HepG2 (cell line): ENCODE results near the gene MAD2L2. TPM values are rescaled to one million over a fixed set of nuclear protein-coding genes. Genes with fewer than 3 reads are reported as not detected.

Experiments
- ATAC-seq: fragments of 200-7000 bp; cut with Tn5 transposase; 3 replicates; pipeline ENCODE4 v1.9.1; 2020; ENCODE audit warnings: mild to moderate bottlenecking, moderate library complexity
- BruUV-seq: library from RNA; stranded (reverse); fragments of 400-500 nt; replicated peaks from 2 replicates; lab custom pipeline; 2021; lab: Mats Ljungman, UMichigan
- CTCF ChIA-PET: fragments of 300-600 bp; formaldehyde crosslinking; extraction: SDS; loops from one replicate; lab custom pipeline; 2021; ENCODE audit warnings: low total read pairs, inconsistent platforms, low intra/inter-chr PET ratio; lab: Yijun Ruan, JAX
- POLR2A ChIA-PET: fragments of 350-600 bp; sonication (Branson Sonifier 250); formaldehyde crosslinking; loops from one replicate; lab custom pipeline; 2020; ENCODE audit warnings: antibody characterized with exemption, inconsistent platforms; lab: Yijun Ruan, JAX
- DNase-seq: peaks from one replicate; pipeline ENCODE4 v3.0.0-alpha.2; 2015; ENCODE audit warnings: low spot score
- FAIRE-seq: peaks from 3 replicates; lab custom pipeline; 2011; peaks lifted over from hg19 to GRCh38; lab: Jason Lieb, UNC
- H2AFZ ChIP-seq: one replicate; pipeline ENCODE4 v1.6.1; 2011; ENCODE audit warnings: low read length, inconsistent platforms
- H3K27ac ChIP-seq: fragments of 300-600 bp; 3 replicates; pipeline ENCODE4 v1.8.0; 2011; ENCODE audit warnings: mixed run types, mild to moderate bottlenecking, mixed read lengths, low read length, inconsistent platforms; ENCODE audit not compliant: insufficient read depth; ENCODE audit errors: extremely low read length
- H3K27me3 ChIP-seq, 2 experiments: fragments of 200-600 bp in 1 of 2; 2 replicates in 1 of 2; 3 replicates in 1 of 2; pipeline versions ENCODE4 v1.6.0 to v1.8.0; 2011; ENCODE audit warnings: low read length in 2 of 2, mild to moderate bottlenecking in 2 of 2, moderate library complexity in 2 of 2, inconsistent platforms in 1 of 2; ENCODE audit not compliant: insufficient read depth in 2 of 2, control insufficient read depth in 1 of 2
- H3K36me3 ChIP-seq, 2 experiments: fragments of 200-600 bp in 1 of 2; replicated peaks in 1 of 2; 2 replicates in 1 of 2; 3 replicates in 1 of 2; pipeline versions ENCODE4 v1.5.1 to v1.8.0; 2011; ENCODE audit warnings: low read length in 2 of 2, inconsistent platforms in 1 of 2; ENCODE audit not compliant: insufficient read depth in 2 of 2, control insufficient read depth in 1 of 2
- H3K4me1 ChIP-seq: 2 replicates; pipeline ENCODE4 v1.5.1; 2012; ENCODE audit warnings: low read length, inconsistent platforms; ENCODE audit not compliant: insufficient read depth
- H3K4me2 ChIP-seq: 2 replicates; pipeline ENCODE4 v1.6.0; 2011; ENCODE audit warnings: low read depth, low read length, inconsistent platforms
- H3K4me3 ChIP-seq, 3 experiments: fragments of 200-600 bp in 1 of 3; sonication (generic), shearing (Covaris generic) in 1 of 3; replicated peaks in 1 of 3; 2 replicates each; pipeline ENCODE4 v1.5.1; 2011 to 2016; ENCODE audit warnings: low read length in 3 of 3, inconsistent platforms in 2 of 3, low read depth in 2 of 3, mild to moderate bottlenecking in 2 of 3, control low read depth in 1 of 3, mixed read lengths in 1 of 3; ENCODE audit not compliant: insufficient read depth in 1 of 3
- H3K79me2 ChIP-seq: one replicate; pipeline ENCODE4 v1.6.1; 2011; ENCODE audit warnings: low read length, inconsistent platforms; ENCODE audit not compliant: insufficient read depth
- H3K9ac ChIP-seq: 2 replicates; pipeline ENCODE4 v1.6.0; 2011; ENCODE audit warnings: mild to moderate bottlenecking, low read depth, low read length, inconsistent platforms; ENCODE audit not compliant: insufficient read depth
- H3K9me3 ChIP-seq: 2 replicates; pipeline ENCODE4 v1.5.1; 2012; ENCODE audit warnings: mild to moderate bottlenecking, low read length
- H4K20me1 ChIP-seq: 2 replicates; pipeline ENCODE4 v1.6.0; 2011; ENCODE audit warnings: inconsistent platforms, mild to moderate bottlenecking, low read length, moderate library complexity; ENCODE audit not compliant: insufficient read depth
- ATAD3A ChIP-seq: sonication (generic); formaldehyde crosslinking; IDR thresholded peaks from 2 replicates; pipeline ENCODE4 v1.4.0; 2020; ENCODE audit warnings: missing genetic modification reagents
- GLI4 ChIP-seq: sonication (generic); formaldehyde crosslinking; IDR thresholded peaks from 2 replicates; pipeline ENCODE4 v1.5.1; 2020; ENCODE audit warnings: missing genetic modification reagents, mild to moderate bottlenecking, moderate library complexity, borderline replicate concordance
- HMGXB3 ChIP-seq: sonication (generic); formaldehyde crosslinking; IDR thresholded peaks from 2 replicates; pipeline ENCODE4 v1.4.0; 2020; ENCODE audit warnings: missing genetic modification reagents, borderline replicate concordance
- NR1H2 ChIP-seq: sonication (generic); formaldehyde crosslinking; IDR thresholded peaks from 2 replicates; pipeline ENCODE4 v1.8.1; 2022; ENCODE audit warnings: low read depth, missing genetic modification reagents, borderline replicate concordance
- POLR2G ChIP-seq: fragments of 200-400 bp; formaldehyde crosslinking; IDR thresholded peaks from 2 replicates; pipeline ENCODE4 v1.6.1; 2018; ENCODE audit warnings: mild to moderate bottlenecking, low read depth, low read length, moderate library complexity
- TEAD2 ChIP-seq: sonication (generic); formaldehyde crosslinking; IDR thresholded peaks from 2 replicates; pipeline ENCODE4 v1.9.0; 2021; ENCODE audit warnings: missing genetic modification reagents
- ZNF253 ChIP-seq: sonication (generic); formaldehyde crosslinking; IDR thresholded peaks from 2 replicates; pipeline ENCODE4 v1.8.0; 2022; ENCODE audit warnings: mild to moderate bottlenecking, missing genetic modification reagents, borderline replicate concordance
- ZNF503 ChIP-seq: sonication (generic); formaldehyde crosslinking; IDR thresholded peaks from 2 replicates; pipeline ENCODE4 v1.4.0; 2020; ENCODE audit warnings: missing genetic modification reagents
- ZNF558 ChIP-seq: sonication (generic); formaldehyde crosslinking; IDR thresholded peaks from 2 replicates; pipeline ENCODE4 v1.9.0; 2022; ENCODE audit warnings: mild to moderate bottlenecking, missing genetic modification reagents, borderline replicate concordance
- ZNF564 ChIP-seq: sonication (generic); formaldehyde crosslinking; IDR thresholded peaks from 2 replicates; pipeline ENCODE4 v1.8.1; 2023; ENCODE audit warnings: mild to moderate bottlenecking, missing genetic modification reagents
- ZSCAN29 ChIP-seq: sonication (generic); formaldehyde crosslinking; conservative IDR thresholded peaks from 2 replicates; pipeline ENCODE4 v1.4.0; 2020; ENCODE audit warnings: mild to moderate bottlenecking, missing genetic modification reagents
- WGBS: methylation state at CpG from one replicate; pipeline ENCODE4 v1.1.6; 2017; ENCODE audit warnings: low lambda C conversion rate; 5-methylcytosine and 5-hydroxymethylcytosine counted together
- in situ Hi-C: cut with HindIII; loops from 2 replicates; pipeline ENCODE4 v1.10.0; 2017; ENCODE audit warnings: low pct_unique_long_range_greater_than_20kb; ENCODE audit not compliant: extremely low pct_ligation_motif_present
- intact Hi-C: fragments of 100-400 bp; cut with micrococcal nuclease; formaldehyde crosslinking; loops from one replicate; pipeline ENCODE4 v1.10.0; 2022; ENCODE audit not compliant: unreplicated experiment
- polyA plus RNA-seq, 8 experiments: library from polyadenylated mRNA; depleted of rRNA in 3 of 8; stranded (reverse) in 7 of 8; unstranded in 1 of 8; fragments of >200 nt; fragmentation: Illumina TruSeq in 4 of 8; extraction: Trizol in 4 of 8; gene quantifications; 2 replicates each; pipeline versions ENCODE4 v1.2.1 to v1.2.3, GENCODE V29; 2011 to 2016; ENCODE audit warnings: low read depth in 4 of 8, missing spikeins in 1 of 8, mixed read lengths in 1 of 8; ENCODE audit not compliant: insufficient read depth in 1 of 8
- total RNA-seq, 5 experiments: library from RNA; depleted of rRNA; stranded (reverse); fragments of >200 nt; fragmentation: Illumina TruSeq; extraction: Trizol; gene quantifications; 2 replicates each; pipeline ENCODE4 v1.2.3, GENCODE V29; 2016; ENCODE audit warnings: low read depth in 1 of 5

MAD2L2 gene
- total and polyA plus RNA-seq, 2 of the 13 experiments (the other 11 are each of a cell fraction or from before 2014, with no cell fraction given), result 51.8 to 53.8 TPM

GRCh38 chr1:11695861-11696260, 14.9 kb upstream of the MAD2L2 start:
- 36% methylated on average over 3 of the region's 6 CpGs for WGBS
- DNase-seq (no peak), FAIRE-seq (no peak), ATAC-seq (no peak)
- Histone ChIP-seq H3K9ac (no peak overlapping the region), H3K79me2 (no peaks in the 10 kb centered on the region), H4K20me1 (no peaks in the 10 kb centered on the region), H3K4me3 (no peak overlapping the region), H3K36me3 (no peaks in the 10 kb centered on the region), H3K4me1 (peaks cover 1% of the 10 kb centered on the region; the same call in 1 of the 2 replicates), H3K27ac (no peak overlapping the region), H3K9me3 (no peaks in the 10 kb centered on the region), H3K27me3 (peaks cover 10 to 60% of the 10 kb centered on the region in 2 experiments), H2AFZ (no peak overlapping the region), H3K4me2 (no peak overlapping the region)
- POLR2A ChIA-PET, result no interaction called here
- BruUV-seq, result no TSS peak
- in situ Hi-C loops (loop anchor here (10.0 kb wide), 1 partner anchor 59 kb away; no protein-coding TSS in a partner anchor), intact Hi-C loops (no loop called here)
- CTCF ChIA-PET, result no interaction called here
- no peak for TF ChIP-seq ZNF503 (CRISPR knock-in tag)
- TF ChIP-seq GLI4 (CRISPR knock-in tag), result no peak
- TF ChIP-seq ZSCAN29, result no peak
- TF ChIP-seq ZNF253 (CRISPR knock-in tag), result no peak

DNA sequence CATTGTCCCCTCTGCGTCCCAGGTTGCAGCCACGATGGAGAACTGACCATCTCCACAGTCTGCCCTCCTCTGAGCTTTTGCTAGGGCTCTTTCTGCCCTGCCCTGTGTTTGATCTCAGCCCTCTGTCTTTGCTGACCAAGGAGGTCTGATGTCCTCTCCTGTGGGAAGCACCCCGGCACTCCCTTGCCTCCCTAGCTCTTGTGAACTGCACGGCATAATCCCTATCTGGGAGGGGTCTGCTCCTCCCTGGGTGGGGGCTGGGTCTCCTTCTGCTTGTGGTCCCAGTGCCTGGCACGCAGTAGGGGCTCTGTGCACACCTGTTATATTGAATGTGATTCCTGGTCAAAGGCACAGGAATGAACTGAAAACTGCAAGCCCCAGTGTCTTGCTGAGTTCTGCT, 13.0 kb upstream of the MAD2L2 start:
- no peak overlapping the region for H3K9ac ChIP-seq
- no peaks in the 10 kb centered on the region for H3K79me2 ChIP-seq
- FAIRE-seq, result no peak
- no peak for DNase-seq
- no peaks in the 10 kb centered on the region for H3K36me3 ChIP-seq
- H2AFZ ChIP-seq, result no peak overlapping the region
- H3K4me3 ChIP-seq, result no peak overlapping the region
- peaks cover 15% of the 10 kb centered on the region for H3K4me1 ChIP-seq
- in situ Hi-C loops, result loop anchor here (10.0 kb wide), 1 partner anchor 61 kb away; no protein-coding TSS in a partner anchor
- H3K27ac ChIP-seq, result no peak overlapping the region
- no peak for ATAC-seq
- 0% methylated on average over 5 of the region's 5 CpGs for WGBS
- intact Hi-C loops, result no loop called here
- H3K9me3 ChIP-seq, result no peaks in the 10 kb centered on the region
- ChIA-PET POLR2A (no interaction called here), CTCF (no interaction called here)
- H4K20me1 ChIP-seq, result no peaks in the 10 kb centered on the region
- H3K4me2 ChIP-seq, result no peak overlapping the region
- H3K27me3 ChIP-seq, result peaks cover 13 to 70% of the 10 kb centered on the region in 2 experiments
- BruUV-seq, result no TSS peak
- TF ChIP-seq ZNF564 (no peak), ZNF558 (CRISPR knock-in tag) (no peak), NR1H2 (no peak), POLR2G (no peak), HMGXB3 (CRISPR knock-in tag) (no peak), ATAD3A (CRISPR knock-in tag) (no peak), TEAD2 (CRISPR knock-in tag) (no peak)
